ENCODE measurements around the gene FCHO2. TPM values are rescaled to one million over a fixed set of nuclear protein-coding genes. Genes with fewer than 3 reads are reported as not detected.
A peak's percentile ranks its signal among the peaks of the same experiment; 100 is the strongest.

FCHO2 gene
- total and polyA plus RNA-seq, 4 donors = 20.7 to 60.9 (median 38.6) TPM

- peaks cover 0 to 11% (median 0%) of the 10 kb centered on the region in 4 donors for H3K9me3 ChIP-seq (ENCODE audit: control insufficient read depth in 4 of 4, insufficient read depth in 3 of 4, low read length in 3 of 4)
- H3K27me3 ChIP-seq (ENCODE audit: control insufficient read depth in 3 of 3, insufficient read depth in 3 of 3, low read length in 2 of 3) = peaks cover 4 to 33% (median 32%) of the 10 kb centered on the region in 3 donors
- no peak overlapping the region for H3K4me3 ChIP-seq
- no peak overlapping the region for H3K27ac ChIP-seq (ENCODE audit: low read depth in 1 of 2, low read length in 1 of 2)
- no peaks in the 10 kb centered on the region for H3K36me3 ChIP-seq (ENCODE audit: control insufficient read depth in 4 of 4, insufficient read depth in 4 of 4, low read length in 4 of 4)
- no peak overlapping the region for H3K9ac ChIP-seq (ENCODE audit: insufficient read depth in 1 of 2, low read length in 2 of 2)
- 84 to 89% methylated on average over 5 of the region's 5 CpGs for WGBS, 2 donors
- peaks cover 0 to 13% (median 8%) of the 10 kb centered on the region in 5 donors for H3K4me1 ChIP-seq (ENCODE audit: control insufficient read depth in 5 of 5, insufficient read depth in 5 of 5, low read length in 5 of 5)
- ATAC-seq (ENCODE audit: insufficient read depth, low FRiP score) = no peak
- no peak for DNase-seq
- TF ChIP-seq CTCF (IDR thresholded peaks at IDR 0.05; ENCODE audit: control extremely low read depth, extremely low read depth) = no peak
Observed at GRCh38 chr5:73118391-73118973, 162.6 kb downstream of the FCHO2 start.

- no peak for TF ChIP-seq CTCF (IDR thresholded peaks at IDR 0.05; ENCODE audit: control extremely low read depth, extremely low read depth)
- DNase-seq = peak in 1 of 3 donors; percentile 17
- peaks cover 0 to 13% (median 8%) of the 10 kb centered on the region in 5 donors for H3K4me1 ChIP-seq (ENCODE audit: control insufficient read depth in 5 of 5, insufficient read depth in 5 of 5, low read length in 5 of 5)
- peaks cover 4 to 40% (median 39%) of the 10 kb centered on the region in 3 donors for H3K27me3 ChIP-seq (ENCODE audit: control insufficient read depth in 3 of 3, insufficient read depth in 3 of 3, low read length in 2 of 3)
- no peak overlapping the region for H3K27ac ChIP-seq (ENCODE audit: low read depth in 1 of 2, low read length in 1 of 2)
- no peaks in the 10 kb centered on the region for H3K36me3 ChIP-seq (ENCODE audit: control insufficient read depth in 4 of 4, insufficient read depth in 4 of 4, low read length in 4 of 4)
- H3K9me3 ChIP-seq (ENCODE audit: control insufficient read depth in 4 of 4, insufficient read depth in 3 of 4, low read length in 3 of 4) = peaks cover 0 to 11% (median 0%) of the 10 kb centered on the region in 4 donors
- WGBS, 2 donors = 21 to 25% methylated on average over 39 to 40 of the region's 40 CpGs
- no peak overlapping the region for H3K4me3 ChIP-seq
- no peak for ATAC-seq (ENCODE audit: insufficient read depth, low FRiP score)
- H3K9ac ChIP-seq (ENCODE audit: insufficient read depth in 1 of 2, low read length in 2 of 2) = no peak overlapping the region
Observed at GRCh38 chr5:73119451-73120157, 163.8 kb downstream of the FCHO2 start.

- peaks cover 0 to 13% (median 8%) of the 10 kb centered on the region in 5 donors for H3K4me1 ChIP-seq (ENCODE audit: control insufficient read depth in 5 of 5, insufficient read depth in 5 of 5, low read length in 5 of 5)
- no peak for TF ChIP-seq CTCF (IDR thresholded peaks at IDR 0.05; ENCODE audit: control extremely low read depth, extremely low read depth)
- H3K27me3 ChIP-seq (ENCODE audit: control insufficient read depth in 3 of 3, insufficient read depth in 3 of 3, low read length in 2 of 3) = peaks cover 4 to 40% (median 39%) of the 10 kb centered on the region in 3 donors
- ATAC-seq (ENCODE audit: insufficient read depth, low FRiP score) = peak; percentile 78
- H3K27ac ChIP-seq (ENCODE audit: low read depth in 1 of 2, low read length in 1 of 2) = no peak within 1 kb of the TSS
- no peaks in the 10 kb centered on the region for H3K36me3 ChIP-seq (ENCODE audit: control insufficient read depth in 4 of 4, insufficient read depth in 4 of 4, low read length in 4 of 4)
- 0 to 2% methylated on average over 81 to 94 of the region's 94 CpGs for WGBS, 2 donors
- peaks cover 0 to 11% (median 0%) of the 10 kb centered on the region in 4 donors for H3K9me3 ChIP-seq (ENCODE audit: control insufficient read depth in 4 of 4, insufficient read depth in 3 of 4, low read length in 3 of 4)
- DNase-seq = peak; percentile 20 to 47 (median 31)
- no peak within 1 kb of the TSS for H3K9ac ChIP-seq (ENCODE audit: insufficient read depth in 1 of 2, low read length in 2 of 2)
- peak within 1 kb of the TSS; percentile 47 for H3K4me3 ChIP-seq
Observed at GRCh38 chr5:73120222-73121118, 164.6 kb downstream of the FCHO2 start, which contains the start of gene TMEM171. TSS of gene TMEM171 (plus strand) at chr5:73120575. CDS start at chr5:73123374, 2,799 bp downstream.
